ENCODE measurements around the gene TMEM273. TPM values are rescaled to one million over a fixed set of nuclear protein-coding genes. Genes with fewer than 3 reads are reported as not detected.

Gene TMEM273
- total and polyA plus RNA-seq, 2 donors (not counting 1 experiment from before 2014, with no cell fraction given): 0.18 TPM; not detected in 1

- DNase-seq (ENCODE audit: low read depth in 2 of 2): no peak
- no peak for TF ChIP-seq CTCF (conservative IDR thresholded peaks at IDR 0.05 in 1 of 2, IDR thresholded peaks at IDR 0.05 in 1 of 2; ENCODE audit: low read depth in 1 of 2, low read length in 2 of 2)
- TF ChIP-seq EZH2 (IDR thresholded peaks at IDR 0.05; ENCODE audit: low read length, missing control alignments): no peak
- Histone ChIP-seq H3K9ac (ENCODE audit: insufficient read depth, low read length) (no peak overlapping the region), H3K4me3 (replicated peaks in 1 of 4; ENCODE audit: control extremely low read depth in 1 of 4, insufficient read depth in 1 of 4, low read depth in 3 of 4, low read length in 4 of 4) (no peak overlapping the region), H3K79me2 (ENCODE audit: control insufficient read depth, insufficient read depth, low read length) (no peaks in the 10 kb centered on the region), H4K20me1 (ENCODE audit: control insufficient read depth, extremely low read depth, insufficient read depth, low read length) (no peaks in the 10 kb centered on the region), H2AFZ (ENCODE audit: low read length) (no peak overlapping the region), H3K4me1 (ENCODE audit: control insufficient read depth, extremely low read depth, insufficient read depth, low read length) (peaks cover 22% of the 10 kb centered on the region), H3K4me2 (ENCODE audit: extremely low read depth, insufficient read depth, low read length) (no peak overlapping the region), H3K27ac (ENCODE audit: insufficient read depth, low read length) (no peak overlapping the region), H3K9me3 (ENCODE audit: control insufficient read depth, insufficient read depth, low read depth, low read length) (no peaks in the 10 kb centered on the region), H3K27me3 (ENCODE audit: control insufficient read depth, insufficient read depth, low read length) (peaks cover 2% of the 10 kb centered on the region), H3K36me3 (ENCODE audit: control insufficient read depth, insufficient read depth, low read length) (no peaks in the 10 kb centered on the region)
Observed at GRCh38 chr10:49110684-49111319, 77.4 kb downstream of the TMEM273 start.

GRCh38 chr10:49109669-49110340 lies 78.4 kb downstream of the TMEM273 start:
- no peak overlapping the region for H2AFZ ChIP-seq (ENCODE audit: low read length)
- no peak overlapping the region for H3K27ac ChIP-seq (ENCODE audit: insufficient read depth, low read length)
- H3K27me3 ChIP-seq (ENCODE audit: control insufficient read depth, insufficient read depth, low read length): peaks cover 2% of the 10 kb centered on the region
- peaks cover 22% of the 10 kb centered on the region for H3K4me1 ChIP-seq (ENCODE audit: control insufficient read depth, extremely low read depth, insufficient read depth, low read length)
- TF ChIP-seq CTCF (conservative IDR thresholded peaks at IDR 0.05 in 1 of 2, IDR thresholded peaks at IDR 0.05 in 1 of 2; ENCODE audit: low read depth in 1 of 2, low read length in 2 of 2) (no peak), EZH2 (IDR thresholded peaks at IDR 0.05; ENCODE audit: low read length, missing control alignments) (no peak)
- H3K4me2 ChIP-seq (ENCODE audit: extremely low read depth, insufficient read depth, low read length): no peak overlapping the region
- H3K9me3 ChIP-seq (ENCODE audit: control insufficient read depth, insufficient read depth, low read depth, low read length): no peaks in the 10 kb centered on the region
- H3K36me3 ChIP-seq (ENCODE audit: control insufficient read depth, insufficient read depth, low read length): peaks cover 1% of the 10 kb centered on the region
- no peaks in the 10 kb centered on the region for H4K20me1 ChIP-seq (ENCODE audit: control insufficient read depth, extremely low read depth, insufficient read depth, low read length)
- no peaks in the 10 kb centered on the region for H3K79me2 ChIP-seq (ENCODE audit: control insufficient read depth, insufficient read depth, low read length)
- H3K9ac ChIP-seq (ENCODE audit: insufficient read depth, low read length): no peak overlapping the region
- H3K4me3 ChIP-seq (replicated peaks in 1 of 4; ENCODE audit: control extremely low read depth in 1 of 4, insufficient read depth in 1 of 4, low read depth in 3 of 4, low read length in 4 of 4): no peak overlapping the region
- peak; percentile 9 to 67 for DNase-seq (ENCODE audit: low read depth in 2 of 2)

GRCh38 chr10:49108656-49109055 lies 79.5 kb downstream of the TMEM273 start:
- H3K9ac ChIP-seq (ENCODE audit: insufficient read depth, low read length): no peak overlapping the region
- H3K4me1 ChIP-seq (ENCODE audit: control insufficient read depth, extremely low read depth, insufficient read depth, low read length): peaks cover 22% of the 10 kb centered on the region
- TF ChIP-seq EZH2 (IDR thresholded peaks at IDR 0.05; ENCODE audit: low read length, missing control alignments) (no peak), CTCF (conservative IDR thresholded peaks at IDR 0.05 in 1 of 2, IDR thresholded peaks at IDR 0.05 in 1 of 2; ENCODE audit: low read depth in 1 of 2, low read length in 2 of 2) (no peak)
- H3K4me3 ChIP-seq (replicated peaks in 1 of 4; ENCODE audit: control extremely low read depth in 1 of 4, insufficient read depth in 1 of 4, low read depth in 3 of 4, low read length in 4 of 4): no peak overlapping the region
- no peak overlapping the region for H2AFZ ChIP-seq (ENCODE audit: low read length)
- H3K27me3 ChIP-seq (ENCODE audit: control insufficient read depth, insufficient read depth, low read length): peaks cover 2% of the 10 kb centered on the region
- no peak overlapping the region for H3K4me2 ChIP-seq (ENCODE audit: extremely low read depth, insufficient read depth, low read length)
- H4K20me1 ChIP-seq (ENCODE audit: control insufficient read depth, extremely low read depth, insufficient read depth, low read length): no peaks in the 10 kb centered on the region
- no peaks in the 10 kb centered on the region for H3K79me2 ChIP-seq (ENCODE audit: control insufficient read depth, insufficient read depth, low read length)
- H3K36me3 ChIP-seq (ENCODE audit: control insufficient read depth, insufficient read depth, low read length): peaks cover 1% of the 10 kb centered on the region
- no peak for DNase-seq (ENCODE audit: low read depth in 2 of 2)
- H3K9me3 ChIP-seq (ENCODE audit: control insufficient read depth, insufficient read depth, low read depth, low read length): no peaks in the 10 kb centered on the region
- no peak overlapping the region for H3K27ac ChIP-seq (ENCODE audit: insufficient read depth, low read length)
